OCI-LY1 (cell line): Measurements from ENCODE around the gene VAPB.
"Not testable (repeated sequence)": the region's sequence is repeated elsewhere in the genome, so short reads cannot be mapped to it uniquely, and the experiment has no call there.

ENCODE experiments used
- EZH2 ChIP-seq: fragments of 200-600 bp; sonication (generic), shearing (Covaris generic); IDR thresholded peaks from 2 replicates; pipeline ENCODE4 v1.8.0; 2017; ENCODE audit warnings: borderline replicate concordance, mixed run types, mild to moderate bottlenecking, antibody characterized with exemption, low read length, moderate library complexity, mixed read lengths
- TF ChIP-seq, protein P1 (sequence below): fragments of 200-600 bp; sonication (generic), shearing (Covaris generic); IDR thresholded peaks from 2 replicates; pipeline ENCODE4 v1.5.1; 2017; ENCODE audit warnings: mild to moderate bottlenecking, antibody characterized with exemption, low read length, moderate library complexity, mixed read lengths

DNA sequence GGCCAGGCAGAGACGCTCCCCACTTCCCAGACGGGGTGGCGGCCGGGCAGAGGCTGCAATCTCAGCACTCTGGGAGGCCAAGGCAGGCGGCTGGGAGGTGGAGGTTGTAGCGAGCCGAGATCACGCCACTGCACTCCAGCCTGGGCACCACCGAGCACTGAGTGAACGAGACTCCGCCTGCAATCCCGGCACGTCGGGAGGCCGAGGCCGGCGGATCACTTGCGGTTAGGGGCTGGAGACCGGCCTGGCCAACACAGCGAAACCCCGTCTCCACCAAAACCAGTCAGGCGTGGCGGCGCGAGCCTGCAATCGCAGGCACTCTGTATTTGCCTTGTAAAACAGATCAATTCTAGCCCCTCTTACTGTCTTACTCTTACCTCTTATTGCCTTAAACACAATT is 25.8 kb downstream of the VAPB start:
- not testable (repeated sequence) for TF ChIP-seq EZH2
- TF ChIP-seq, protein P1, sequence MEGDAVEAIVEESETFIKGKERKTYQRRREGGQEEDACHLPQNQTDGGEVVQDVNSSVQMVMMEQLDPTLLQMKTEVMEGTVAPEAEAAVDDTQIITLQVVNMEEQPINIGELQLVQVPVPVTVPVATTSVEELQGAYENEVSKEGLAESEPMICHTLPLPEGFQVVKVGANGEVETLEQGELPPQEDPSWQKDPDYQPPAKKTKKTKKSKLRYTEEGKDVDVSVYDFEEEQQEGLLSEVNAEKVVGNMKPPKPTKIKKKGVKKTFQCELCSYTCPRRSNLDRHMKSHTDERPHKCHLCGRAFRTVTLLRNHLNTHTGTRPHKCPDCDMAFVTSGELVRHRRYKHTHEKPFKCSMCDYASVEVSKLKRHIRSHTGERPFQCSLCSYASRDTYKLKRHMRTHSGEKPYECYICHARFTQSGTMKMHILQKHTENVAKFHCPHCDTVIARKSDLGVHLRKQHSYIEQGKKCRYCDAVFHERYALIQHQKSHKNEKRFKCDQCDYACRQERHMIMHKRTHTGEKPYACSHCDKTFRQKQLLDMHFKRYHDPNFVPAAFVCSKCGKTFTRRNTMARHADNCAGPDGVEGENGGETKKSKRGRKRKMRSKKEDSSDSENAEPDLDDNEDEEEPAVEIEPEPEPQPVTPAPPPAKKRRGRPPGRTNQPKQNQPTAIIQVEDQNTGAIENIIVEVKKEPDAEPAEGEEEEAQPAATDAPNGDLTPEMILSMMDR = not testable (repeated sequence)
